ENCODE measurements around the gene DDX47. TPM values are rescaled to one million over a fixed set of nuclear protein-coding genes. Genes with fewer than 3 reads are reported as not detected.
"Not testable (repeated sequence)": the region's sequence is repeated elsewhere in the genome, so short reads cannot be mapped to it uniquely, and the experiment has no call there.

DDX47 gene
- total RNA-seq, 2 experiments from 2014 or later, result 98.5 to 107 TPM

DNA sequence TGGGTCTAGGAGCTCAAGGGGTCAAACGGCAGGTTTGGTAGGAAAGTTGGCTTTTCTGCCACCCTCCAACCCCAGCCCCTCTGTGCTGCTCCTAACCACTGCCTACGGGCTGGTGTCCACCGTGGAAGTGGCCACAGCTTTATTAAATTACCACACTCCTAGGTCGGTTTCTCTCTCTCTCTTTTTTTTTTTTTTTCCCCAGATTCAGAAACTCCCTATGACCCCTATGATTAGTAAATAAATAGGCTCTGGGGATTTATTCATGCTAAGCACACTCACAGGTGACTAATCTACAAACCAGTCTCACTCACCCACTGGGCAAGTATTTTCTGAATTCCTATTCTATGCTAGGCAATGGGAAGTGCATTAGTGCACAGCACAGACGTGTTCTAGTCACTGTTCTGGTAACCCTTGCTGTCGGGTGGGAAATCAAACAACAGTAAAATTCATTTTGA lies 8.7 kb upstream of the DDX47 start:
- Mint-ChIP-seq H3K9me3 (no peaks in the 10 kb centered on the region), H3K36me3 (no peaks in the 10 kb centered on the region), H3K27ac (peak overlapping the region; percentile 5), H3K27me3 (no peaks in the 10 kb centered on the region), H3K4me3 (no peak overlapping the region), H3K4me1 (peaks cover 59% of the 10 kb centered on the region)
- no peak for DNase-seq

DNA sequence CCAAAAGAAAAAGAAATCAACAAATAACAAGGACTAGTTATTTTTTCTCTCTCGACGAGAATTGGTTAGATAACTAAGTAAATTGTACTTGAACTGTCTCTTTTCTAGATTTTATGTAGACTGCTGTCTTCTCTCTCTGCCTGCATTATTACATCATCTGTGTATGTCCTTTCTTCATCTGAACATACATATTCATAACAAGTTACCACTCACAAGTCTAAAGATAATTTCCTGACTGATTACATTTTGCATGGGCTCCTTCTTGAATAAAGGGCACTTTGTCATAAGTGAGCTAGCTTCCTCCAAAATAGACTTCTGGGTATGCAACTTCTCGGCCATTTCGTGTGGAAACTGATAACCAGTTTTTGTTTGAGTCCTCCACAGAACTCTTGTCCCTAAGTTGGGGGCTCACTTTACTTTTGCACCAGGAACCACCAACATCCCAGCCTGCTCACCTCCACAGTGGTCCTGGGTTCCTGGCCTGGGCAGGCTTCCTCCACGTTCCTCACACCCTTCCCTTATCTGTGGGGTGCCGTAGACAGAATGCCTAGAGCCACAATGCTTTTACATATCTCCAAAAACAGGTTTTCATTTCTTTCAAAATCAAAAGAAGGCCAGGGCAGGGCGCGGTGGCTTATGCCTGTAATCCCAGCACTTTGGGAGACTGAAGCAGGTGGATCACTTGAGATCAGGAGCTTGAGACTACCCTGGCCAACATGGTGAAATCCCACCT lies 6.2 kb upstream of the DDX47 start:
- peak overlapping the region; percentile 90 for H3K27ac Mint-ChIP-seq

DNA sequence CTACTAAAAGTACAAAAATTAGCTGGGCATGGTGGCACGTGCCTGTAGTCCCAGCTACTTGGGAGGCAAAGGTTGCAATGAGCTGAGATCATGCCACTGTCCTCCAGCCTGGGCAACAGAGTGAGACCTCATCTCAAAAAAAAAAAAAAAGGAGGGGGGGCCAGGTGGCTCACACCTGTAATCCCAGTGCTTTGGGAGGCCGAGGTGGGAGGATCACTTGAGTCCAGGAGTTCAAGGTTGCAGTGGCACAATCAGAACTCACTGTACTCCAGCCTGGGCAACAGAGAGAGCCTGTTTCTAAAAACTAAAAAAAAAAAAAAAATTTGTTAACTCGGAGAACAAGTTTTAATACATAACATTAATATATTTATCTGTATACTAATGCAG lies 5.6 kb upstream of the DDX47 start:
- H3K27me3 Mint-ChIP-seq, DNase-seq, H3K36me3 Mint-ChIP-seq, H3K9me3 Mint-ChIP-seq: not testable (repeated sequence)
- Mint-ChIP-seq H3K4me1 (peaks cover 50% of the 10 kb centered on the region), H3K27ac (peak overlapping the region; percentile 90), H3K4me3 (peak overlapping the region; percentile 52)

More for the DNA sequence above, 6.2 kb upstream of the DDX47 start:
- DNase-seq, result no peak
- Mint-ChIP-seq H3K4me3 (no peak overlapping the region), H3K9me3 (no peaks in the 10 kb centered on the region), H3K36me3 (no peaks in the 10 kb centered on the region), H3K27me3 (no peaks in the 10 kb centered on the region), H3K4me1 (peaks cover 54% of the 10 kb centered on the region)

DNA sequence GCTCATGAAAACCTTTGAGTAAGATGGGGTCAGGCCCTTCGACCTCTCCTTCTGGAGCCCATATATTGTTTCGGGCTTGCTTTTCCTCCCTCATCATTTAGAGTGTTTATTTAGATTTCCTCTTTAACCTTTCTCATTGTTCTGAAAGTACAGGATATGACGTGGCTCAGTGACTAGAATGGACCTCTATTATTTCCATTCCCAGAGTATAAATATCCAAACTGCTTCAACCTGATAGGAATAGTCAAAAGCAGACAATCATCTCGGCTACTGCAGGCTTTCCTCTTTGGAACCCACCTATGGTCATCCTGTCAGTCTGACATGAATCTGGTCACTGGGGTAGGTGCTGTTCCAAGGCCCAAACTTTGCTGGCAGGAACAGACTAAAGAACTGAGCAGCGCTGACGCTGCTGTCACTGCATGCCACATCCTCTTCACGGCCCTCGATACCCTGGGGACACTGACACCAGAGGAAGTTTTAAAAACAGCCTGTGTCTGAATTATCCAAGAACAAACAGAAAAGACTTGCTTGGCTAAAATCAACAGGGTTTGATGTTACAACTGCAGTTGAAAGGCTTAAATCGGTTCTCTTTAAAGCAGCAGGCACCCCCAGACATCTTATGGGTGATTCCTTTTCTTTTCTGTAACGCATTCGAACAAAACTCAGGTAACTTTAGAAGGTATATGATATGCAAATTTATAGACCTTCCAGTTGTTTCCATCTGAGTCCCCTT lies 5.0 kb upstream of the DDX47 start:
- no peaks in the 10 kb centered on the region for H3K27me3 Mint-ChIP-seq
- H3K4me3 Mint-ChIP-seq, result peak overlapping the region; percentile 65
- no peaks in the 10 kb centered on the region for H3K9me3 Mint-ChIP-seq
- H3K36me3 Mint-ChIP-seq, result peaks cover under 1% of the 10 kb centered on the region
- H3K27ac Mint-ChIP-seq, result peak overlapping the region; percentile 96
- DNase-seq, result peak; percentile 54
- H3K4me1 Mint-ChIP-seq, result peaks cover 49% of the 10 kb centered on the region

DNA sequence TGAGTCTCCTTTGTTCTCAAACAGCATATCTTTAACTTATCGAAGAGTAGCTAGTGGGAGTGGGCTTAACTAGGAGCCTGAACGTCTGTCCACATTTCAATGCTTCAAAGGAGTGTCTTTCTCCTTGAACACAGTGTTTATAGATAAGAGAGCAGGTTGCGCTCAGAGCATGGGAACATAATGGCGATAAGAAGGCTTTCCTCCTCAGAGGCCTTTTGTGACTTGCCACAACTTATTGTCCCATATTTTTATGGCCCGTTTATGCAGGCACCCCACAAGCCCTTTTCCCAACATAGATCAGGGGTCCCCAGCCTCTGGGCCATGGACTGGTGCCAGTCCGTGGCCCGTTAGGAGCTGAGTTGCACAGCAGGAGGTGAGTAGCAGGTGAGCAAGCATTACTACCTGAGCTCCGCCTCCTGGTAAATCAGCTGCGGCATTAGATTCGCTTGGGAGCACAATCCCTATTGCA lies 2.6 kb upstream of the DDX47 start:
- no peak for DNase-seq
- H3K27ac Mint-ChIP-seq, result no peak overlapping the region
- H3K4me3 Mint-ChIP-seq, result no peak overlapping the region
- H3K36me3 Mint-ChIP-seq, result peaks cover 21% of the 10 kb centered on the region
- no peaks in the 10 kb centered on the region for H3K9me3 Mint-ChIP-seq
- H3K27me3 Mint-ChIP-seq, result no peaks in the 10 kb centered on the region
- peaks cover 49% of the 10 kb centered on the region for H3K4me1 Mint-ChIP-seq

DNA sequence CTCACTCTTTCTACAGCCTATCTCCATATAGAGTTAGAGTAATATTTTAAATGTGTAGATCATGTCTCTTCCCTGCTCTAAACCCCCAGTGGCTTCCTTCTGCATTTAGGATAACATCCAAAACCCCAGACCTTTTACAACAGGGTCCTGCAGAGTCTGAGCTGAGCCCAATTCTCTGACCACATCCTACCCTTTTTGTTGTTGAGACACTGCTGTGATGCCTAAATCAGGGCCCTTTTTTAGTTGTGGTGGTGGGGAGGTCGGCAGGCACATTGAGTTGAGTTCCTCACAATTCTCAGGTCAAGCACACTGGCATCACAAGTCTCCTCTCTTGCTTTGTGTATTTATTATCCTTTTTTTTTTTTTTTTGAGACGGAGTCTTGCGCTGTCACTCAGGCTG lies 1.8 kb upstream of the DDX47 start:
- no peak for DNase-seq
- peaks cover 28% of the 10 kb centered on the region for H3K36me3 Mint-ChIP-seq
- peaks cover 53% of the 10 kb centered on the region for H3K4me1 Mint-ChIP-seq
- no peaks in the 10 kb centered on the region for H3K27me3 Mint-ChIP-seq
- H3K4me3 Mint-ChIP-seq, result no peak overlapping the region
- H3K27ac Mint-ChIP-seq, result no peak overlapping the region
- no peaks in the 10 kb centered on the region for H3K9me3 Mint-ChIP-seq

DNA sequence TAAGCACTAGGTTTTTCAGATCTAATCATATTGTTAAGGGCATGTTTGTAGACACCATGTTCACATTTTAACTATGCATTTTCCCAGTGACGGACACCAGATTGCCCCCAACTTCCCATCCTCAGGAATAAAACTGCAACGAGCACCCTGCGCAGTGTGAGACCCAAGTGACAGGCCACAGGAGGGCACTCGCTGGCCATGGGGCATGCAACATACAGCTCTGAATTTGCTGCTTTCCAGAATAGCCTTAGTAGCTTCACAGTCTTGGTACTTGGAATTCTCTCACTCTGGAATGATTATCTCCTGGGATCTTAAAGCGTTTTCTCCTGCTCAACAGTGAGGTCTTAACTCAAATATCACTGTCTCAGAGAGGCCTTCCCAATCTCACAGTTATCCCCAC lies 972 bp upstream of the DDX47 start:
- Mint-ChIP-seq H3K9me3 (no peaks in the 10 kb centered on the region), H3K4me1 (peaks cover 53% of the 10 kb centered on the region), H3K27ac (no peak overlapping the region), H3K36me3 (peaks cover 35% of the 10 kb centered on the region), H3K27me3 (no peaks in the 10 kb centered on the region), H3K4me3 (no peak overlapping the region)
- DNase-seq, result no peak

DNA sequence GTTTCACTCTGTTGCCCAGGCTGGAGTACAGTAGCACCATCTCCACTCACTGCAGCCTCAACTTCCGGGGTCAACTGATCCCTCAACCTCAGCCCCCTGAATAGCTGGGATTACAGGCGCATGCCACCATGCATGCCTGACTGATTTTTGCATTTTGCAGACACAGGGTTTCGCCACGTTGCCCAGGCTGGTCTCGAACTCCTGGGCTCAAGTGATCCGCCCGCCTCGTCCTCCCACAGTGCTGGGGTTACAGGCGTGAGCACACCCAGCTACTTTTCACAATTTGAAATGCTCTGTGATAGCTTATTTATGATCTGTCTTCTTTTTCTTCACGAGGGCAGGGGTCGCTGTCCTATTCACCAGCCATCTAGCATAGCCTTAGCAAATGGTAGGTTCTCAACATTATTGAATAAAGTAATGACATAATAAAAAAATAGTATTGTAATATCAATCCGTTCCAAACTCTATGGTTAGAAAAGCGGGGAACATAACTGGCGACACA lies 477 bp upstream of the DDX47 start:
- Mint-ChIP-seq H3K27ac (peak overlapping the region; percentile 95), H3K4me1 (peaks cover 53% of the 10 kb centered on the region), H3K27me3 (no peaks in the 10 kb centered on the region), H3K4me3 (no peak overlapping the region), H3K36me3 (peaks cover 36% of the 10 kb centered on the region), H3K9me3 (no peaks in the 10 kb centered on the region)
- no peak for DNase-seq

DNA sequence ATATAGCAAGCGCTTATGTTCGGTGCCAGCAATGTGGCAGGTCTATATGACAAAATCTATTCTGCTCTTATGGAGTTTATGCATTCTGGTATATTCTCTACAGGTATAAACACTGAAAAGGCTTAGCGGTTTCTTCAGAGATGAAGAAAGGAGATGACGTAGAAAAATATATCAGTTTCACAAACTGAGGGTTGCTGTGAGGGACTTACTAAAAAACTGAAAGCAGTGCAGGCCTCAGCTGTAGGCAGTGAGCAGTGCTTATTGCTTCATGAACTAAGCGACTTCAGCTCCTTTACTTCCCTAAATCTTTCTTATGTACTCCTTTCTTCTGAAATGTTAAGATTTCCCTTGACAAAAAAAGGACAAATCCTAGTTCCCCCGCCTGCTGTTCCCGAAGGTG lies 4.5 kb downstream of the DDX47 start:
- Mint-ChIP-seq H3K27me3 (no peaks in the 10 kb centered on the region), H3K4me3 (no peak overlapping the region), H3K4me1 (peaks cover 66% of the 10 kb centered on the region), H3K36me3 (peaks cover 57% of the 10 kb centered on the region), H3K9me3 (no peaks in the 10 kb centered on the region), H3K27ac (no peak overlapping the region)
- DNase-seq, result no peak

DNA sequence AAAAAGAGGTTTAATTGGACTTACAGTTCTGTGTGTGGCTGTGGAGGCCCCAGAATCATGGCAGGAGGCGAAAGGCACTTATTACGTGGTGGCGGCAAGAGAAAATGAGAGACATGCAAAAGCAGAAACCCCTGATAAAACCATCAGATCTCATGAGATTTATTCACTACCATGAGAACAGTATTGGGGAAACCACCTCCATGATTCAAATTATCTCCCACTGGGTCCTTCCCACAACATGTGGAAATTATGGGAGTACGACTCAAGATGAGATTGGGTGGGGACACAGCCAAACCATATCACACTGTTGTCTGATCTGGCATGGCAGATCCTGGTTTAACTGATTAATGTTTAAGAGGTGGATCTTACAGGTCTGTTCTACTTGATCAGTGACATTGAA lies 5.6 kb downstream of the DDX47 start:
- Mint-ChIP-seq H3K4me3 (no peak overlapping the region), H3K27ac (peak overlapping the region; percentile 50), H3K36me3 (peaks cover 59% of the 10 kb centered on the region), H3K4me1 (peaks cover 61% of the 10 kb centered on the region), H3K9me3 (no peaks in the 10 kb centered on the region), H3K27me3 (no peaks in the 10 kb centered on the region)
- no peak for DNase-seq

DNA sequence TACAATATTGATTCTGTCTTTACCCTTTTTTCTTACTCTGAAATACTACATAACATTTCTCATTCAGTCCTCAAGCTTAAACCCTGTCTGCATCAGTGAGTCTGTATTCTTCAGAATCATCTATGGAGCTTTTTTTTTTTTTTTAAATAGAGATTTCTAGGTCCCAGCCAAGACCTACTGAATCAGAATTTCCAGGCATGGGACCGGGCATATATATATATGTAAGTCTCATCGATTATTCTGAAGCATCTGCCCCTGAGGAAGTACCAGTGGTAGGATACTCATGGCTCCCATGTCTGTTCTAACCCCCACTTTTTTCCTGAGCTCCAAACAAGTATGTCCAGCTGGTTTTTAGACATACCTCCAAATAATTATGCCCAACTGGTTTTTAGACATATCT lies 6.1 kb downstream of the DDX47 start:
- no peak overlapping the region for H3K4me3 Mint-ChIP-seq
- H3K36me3 Mint-ChIP-seq, result peaks cover 55% of the 10 kb centered on the region
- H3K27me3 Mint-ChIP-seq, result no peaks in the 10 kb centered on the region
- H3K4me1 Mint-ChIP-seq, result peaks cover 56% of the 10 kb centered on the region
- no peak for DNase-seq
- peak overlapping the region; percentile 23 for H3K27ac Mint-ChIP-seq
- no peaks in the 10 kb centered on the region for H3K9me3 Mint-ChIP-seq

DNA sequence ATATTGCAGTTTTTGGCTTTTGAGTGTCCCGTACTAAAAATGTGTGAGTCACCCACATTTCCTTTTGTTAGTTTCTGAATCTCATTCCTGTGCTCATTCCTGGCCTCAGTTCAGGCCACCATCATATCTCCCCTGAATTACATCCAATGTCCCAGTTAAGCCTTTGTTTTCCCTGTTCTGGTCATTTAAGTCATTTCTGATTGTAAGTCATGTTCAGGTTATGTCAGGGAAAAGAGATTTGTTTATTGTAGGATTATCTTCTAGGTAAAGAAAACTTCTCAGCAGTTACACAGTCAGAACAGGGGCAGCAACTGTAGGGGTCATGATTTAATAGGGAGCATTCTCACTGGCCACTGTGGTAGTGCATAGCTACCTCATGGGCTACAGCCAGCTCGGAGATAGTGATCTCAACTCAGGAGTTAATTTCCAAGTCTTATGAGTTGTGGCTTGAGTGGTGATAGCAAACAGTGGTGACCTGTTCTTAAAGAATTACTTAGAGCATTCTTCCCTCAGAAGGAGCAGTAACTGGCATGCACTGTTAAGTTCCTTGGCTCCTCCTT lies 6.7 kb downstream of the DDX47 start:
- H3K27ac Mint-ChIP-seq, result peak overlapping the region; percentile 55
- H3K36me3 Mint-ChIP-seq, result peaks cover 49% of the 10 kb centered on the region

DNA sequence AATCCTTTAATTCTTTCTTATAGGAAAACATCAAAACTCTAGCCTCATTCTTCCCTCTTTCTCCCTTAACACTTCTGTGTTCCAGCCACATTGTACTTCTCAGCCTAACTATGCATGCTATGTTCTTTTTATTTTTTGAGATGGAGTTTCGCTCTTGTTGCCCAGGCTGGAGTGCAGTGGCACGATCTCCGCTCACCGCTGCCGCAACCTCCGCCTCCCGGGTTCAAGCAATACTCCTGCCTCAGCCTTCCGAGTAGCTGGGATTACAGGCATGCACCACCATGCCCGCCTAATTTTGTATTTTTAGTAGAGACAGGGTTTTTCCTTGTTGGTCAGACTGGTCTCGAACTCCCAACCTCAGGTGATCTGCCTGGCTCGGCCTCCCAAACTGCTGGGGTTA lies 7.2 kb downstream of the DDX47 start:
- H3K27ac Mint-ChIP-seq, H3K9me3 Mint-ChIP-seq, DNase-seq, H3K27me3 Mint-ChIP-seq, H3K4me3 Mint-ChIP-seq: not testable (repeated sequence)
- H3K4me1 Mint-ChIP-seq, result peaks cover 48% of the 10 kb centered on the region
- peaks cover 50% of the 10 kb centered on the region for H3K36me3 Mint-ChIP-seq

More for the DNA sequence above, 6.7 kb downstream of the DDX47 start:
- Mint-ChIP-seq H3K27me3 (no peaks in the 10 kb centered on the region), H3K4me1 (peaks cover 50% of the 10 kb centered on the region), H3K9me3 (no peaks in the 10 kb centered on the region), H3K4me3 (no peak overlapping the region)
- DNase-seq, result no peak

DNA sequence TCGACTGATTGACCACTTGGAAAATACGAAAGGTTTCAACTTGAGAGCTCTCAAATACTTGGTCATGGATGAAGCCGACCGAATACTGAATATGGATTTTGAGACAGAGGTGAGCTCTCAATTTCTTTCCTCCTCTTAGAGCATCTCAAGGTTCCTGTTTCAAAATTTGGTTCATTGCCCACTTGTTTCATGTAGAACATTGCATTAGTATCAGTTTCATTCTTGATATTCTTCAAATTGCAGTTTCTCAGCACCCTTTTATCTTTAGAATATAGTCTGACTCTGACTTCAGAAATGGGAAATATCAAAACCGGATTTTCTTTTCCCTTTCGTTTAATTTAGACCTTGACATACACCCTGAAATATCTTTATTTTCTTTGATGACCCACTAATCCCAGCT lies 8.8 kb downstream of the DDX47 start:
- Mint-ChIP-seq H3K27ac (peak overlapping the region; percentile 54), H3K27me3 (no peaks in the 10 kb centered on the region), H3K4me1 (peaks cover 35% of the 10 kb centered on the region), H3K4me3 (no peak overlapping the region), H3K36me3 (peaks cover 40% of the 10 kb centered on the region), H3K9me3 (no peaks in the 10 kb centered on the region)
- no peak for DNase-seq

DNA sequence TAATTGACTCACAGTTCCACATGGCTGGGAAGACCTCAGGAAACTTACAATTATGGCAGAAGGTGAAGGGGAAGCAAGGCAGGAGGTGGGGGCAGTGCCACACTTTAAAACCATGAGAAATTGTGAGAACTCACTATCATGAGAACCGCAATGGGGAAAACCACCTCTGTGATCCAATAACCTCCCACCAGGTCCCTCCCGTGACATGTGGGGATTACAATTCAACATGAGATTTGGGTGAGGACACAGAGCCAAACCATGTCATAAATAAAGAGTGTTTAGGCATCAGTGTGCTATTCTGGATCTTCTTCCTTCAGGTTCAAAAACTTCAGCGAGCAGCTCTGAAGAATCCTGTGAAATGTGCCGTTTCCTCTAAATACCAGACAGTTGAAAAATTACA lies 9.7 kb downstream of the DDX47 start:
- Mint-ChIP-seq H3K4me1 (peaks cover 29% of the 10 kb centered on the region), H3K27ac (no peak overlapping the region), H3K9me3 (no peaks in the 10 kb centered on the region), H3K36me3 (peaks cover 42% of the 10 kb centered on the region), H3K4me3 (no peak overlapping the region), H3K27me3 (no peaks in the 10 kb centered on the region)
- no peak for DNase-seq
